ENCODE data around the gene C3orf80.
A peak's percentile ranks its signal among the peaks of the same experiment; 100 is the strongest.
"Not testable (repeated sequence)": the region's sequence is repeated elsewhere in the genome, so short reads cannot be mapped to it uniquely, and the experiment has no call there.

Gene C3orf80

DNA sequence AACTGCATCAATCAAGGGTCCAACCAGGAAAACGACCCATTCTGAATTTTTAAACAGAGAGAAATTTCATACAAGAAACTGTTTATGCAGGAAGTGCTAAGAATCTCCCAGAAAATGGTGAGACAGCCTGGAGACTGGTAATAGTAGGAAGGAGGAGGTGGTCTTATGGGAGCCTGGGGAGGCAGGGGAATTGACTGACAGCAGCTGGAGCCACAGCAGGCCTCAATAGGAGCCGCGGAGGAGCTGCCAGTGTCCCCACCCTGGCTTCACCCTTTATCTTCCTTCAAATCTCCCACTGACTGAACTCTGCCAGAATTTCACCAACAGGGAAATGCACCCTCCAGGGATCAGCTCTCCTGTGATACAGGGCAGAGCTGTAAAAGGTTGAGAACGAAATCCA, 7.5 kb upstream of the C3orf80 start:
- DNase-seq, result no peak

DNA sequence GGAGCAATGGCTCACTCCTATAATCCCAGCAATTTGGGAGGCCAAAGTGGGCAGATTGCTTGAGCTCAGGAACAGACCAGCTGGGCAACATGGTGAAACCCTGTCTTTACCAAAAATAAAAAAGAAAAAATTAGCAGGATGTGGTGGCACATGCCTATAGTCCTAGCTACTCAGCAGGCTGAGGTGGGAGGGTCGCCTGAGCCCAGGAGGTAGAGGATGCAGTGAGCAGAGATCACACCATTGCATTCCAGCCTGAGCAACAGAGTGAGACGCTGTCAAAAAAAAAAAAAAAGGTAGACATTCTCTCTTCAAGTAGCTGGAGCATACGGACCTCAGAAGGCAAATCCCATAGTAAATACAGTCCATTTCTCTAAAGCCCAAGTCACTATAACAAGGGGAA, 7.1 kb upstream of the C3orf80 start:
- DNase-seq, result no peak

DNA sequence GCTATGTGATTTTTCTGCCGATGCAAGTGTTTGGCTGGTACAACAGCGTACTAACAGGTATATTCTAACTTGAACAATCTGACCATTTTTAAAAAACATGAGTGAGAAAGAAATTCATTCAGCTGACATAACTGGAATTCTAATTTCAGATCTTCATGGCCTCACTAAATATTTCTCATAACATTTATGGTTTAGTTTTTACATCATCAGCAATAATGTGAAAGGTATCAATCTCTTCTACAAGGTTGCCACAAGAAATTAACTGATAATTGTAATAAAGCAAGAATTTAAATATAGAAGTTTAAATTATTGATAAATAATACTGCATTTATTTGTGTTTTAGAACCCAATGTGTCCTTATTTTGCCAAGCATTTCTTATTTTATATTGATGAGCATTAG, 5.2 kb upstream of the C3orf80 start:
- DNase-seq, result no peak

DNA sequence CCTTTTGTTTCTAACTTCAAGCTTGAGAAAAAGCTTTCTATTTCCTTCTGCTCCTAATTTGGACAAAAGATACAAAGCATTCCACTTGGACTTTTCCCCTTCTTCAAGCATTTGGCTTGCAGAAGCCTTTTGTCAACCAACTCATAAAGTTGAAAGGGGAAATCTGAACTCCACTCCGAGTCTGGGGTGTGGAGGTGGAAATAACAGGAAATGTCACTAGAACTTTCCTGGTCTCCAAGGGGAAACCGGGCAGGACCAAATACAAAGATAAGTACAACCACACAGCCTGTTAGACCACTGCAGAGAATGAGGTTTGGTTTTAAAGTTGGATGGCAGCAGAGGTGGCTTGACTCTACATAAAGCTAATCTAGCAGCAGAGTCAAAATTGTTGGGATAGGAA, 4.2 kb upstream of the C3orf80 start:
- DNase-seq, result no peak

DNA sequence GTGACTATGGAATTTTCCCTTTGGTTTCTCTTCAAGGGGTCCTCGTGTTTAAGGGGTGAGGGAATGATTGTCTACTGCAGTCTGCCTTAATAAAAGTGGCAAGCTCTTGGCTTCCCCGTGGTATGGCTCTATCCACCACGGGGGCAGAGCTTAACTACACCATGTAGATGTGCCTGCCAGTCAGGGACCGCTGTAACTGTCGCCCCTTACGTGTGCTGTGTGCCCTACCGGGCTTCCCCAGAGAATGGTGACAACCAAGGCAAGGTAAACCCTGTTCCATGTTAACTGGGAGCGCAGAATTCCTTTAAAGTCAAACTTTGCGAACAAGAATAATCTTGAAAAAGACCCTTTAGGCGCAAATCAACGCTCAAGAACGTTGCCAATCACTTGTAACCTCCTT, 966 bp upstream of the C3orf80 start:
- no peak for DNase-seq

DNA sequence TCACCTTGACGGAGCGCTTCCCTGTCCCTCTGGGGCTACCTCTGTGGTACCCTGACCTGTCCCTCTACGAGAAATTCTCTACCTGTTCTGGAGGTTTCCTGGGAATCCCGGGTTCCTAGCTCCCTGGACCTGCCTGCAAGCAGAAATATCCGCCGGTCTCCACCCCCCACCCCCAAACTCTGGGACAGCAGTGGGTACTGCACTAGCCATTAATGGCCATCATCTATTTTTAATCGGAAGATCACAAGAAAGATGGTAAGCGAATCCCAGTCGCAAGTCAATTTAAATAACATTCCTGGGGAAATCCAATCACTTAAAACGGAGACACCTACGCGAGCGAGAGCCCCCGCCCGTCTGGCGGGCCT, 429 bp upstream of the C3orf80 start:
- no peak for DNase-seq

DNA sequence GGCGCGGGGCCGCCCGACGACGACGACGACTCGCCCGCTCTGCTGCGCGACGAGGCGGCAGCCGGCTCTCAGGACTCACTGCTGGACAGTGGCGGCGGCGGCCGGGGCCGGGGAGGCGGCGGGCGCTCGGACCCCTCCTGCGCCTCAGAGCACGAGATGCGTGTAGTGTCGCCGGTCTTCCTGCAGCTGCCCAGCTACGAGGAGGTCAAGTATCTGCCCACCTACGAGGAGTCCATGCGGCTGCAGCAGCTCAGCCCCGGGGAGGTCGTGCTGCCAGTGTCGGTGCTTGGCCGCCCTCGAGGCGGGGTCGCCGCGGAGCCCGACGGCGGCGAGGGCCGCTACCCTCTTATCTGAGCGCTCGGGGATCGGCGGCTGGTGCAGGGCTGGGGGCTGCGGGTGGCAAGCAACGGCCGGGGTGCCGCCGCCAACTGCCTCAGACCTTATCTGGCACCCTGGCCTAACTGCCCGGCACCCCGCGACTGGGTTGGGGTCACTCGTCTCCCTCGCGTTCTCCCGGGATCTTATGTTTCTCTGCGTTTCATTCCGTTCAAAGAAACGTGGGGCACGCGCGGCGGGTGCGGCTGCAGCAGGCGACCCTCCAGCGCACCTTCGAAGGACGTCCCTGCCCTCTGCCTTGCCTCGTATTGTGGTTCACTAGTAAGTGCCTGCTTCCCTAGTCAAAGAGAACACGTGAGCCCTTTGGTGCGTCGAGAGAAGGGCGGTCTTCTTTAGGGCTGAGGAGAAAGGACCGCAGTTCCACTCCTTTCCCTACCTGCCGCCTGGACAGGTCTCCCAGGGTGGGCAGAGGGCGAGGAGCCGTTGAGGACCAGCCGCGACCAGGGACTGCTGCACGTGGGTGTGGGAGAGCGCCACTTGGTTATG, 1.0 kb downstream of the C3orf80 start:
- peak; percentile 18 for DNase-seq

DNA sequence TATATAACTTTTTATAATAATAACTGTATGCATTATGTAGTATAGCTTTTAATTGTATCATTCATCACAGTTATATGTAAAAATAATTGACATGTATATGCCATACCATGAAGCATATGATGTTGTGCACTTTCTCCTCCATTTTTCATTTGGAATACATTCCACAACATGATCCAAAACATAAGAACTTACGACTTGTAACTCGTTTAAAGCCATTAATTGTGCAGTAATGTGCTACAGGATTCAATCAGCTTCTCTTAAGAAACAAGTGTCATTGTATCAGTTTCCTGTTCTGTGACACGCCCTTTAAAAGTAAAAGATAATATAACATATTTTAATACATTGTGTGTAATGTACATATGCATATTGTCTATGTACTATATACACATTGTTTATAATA, 2.2 kb downstream of the C3orf80 start:
- no peak for DNase-seq

DNA sequence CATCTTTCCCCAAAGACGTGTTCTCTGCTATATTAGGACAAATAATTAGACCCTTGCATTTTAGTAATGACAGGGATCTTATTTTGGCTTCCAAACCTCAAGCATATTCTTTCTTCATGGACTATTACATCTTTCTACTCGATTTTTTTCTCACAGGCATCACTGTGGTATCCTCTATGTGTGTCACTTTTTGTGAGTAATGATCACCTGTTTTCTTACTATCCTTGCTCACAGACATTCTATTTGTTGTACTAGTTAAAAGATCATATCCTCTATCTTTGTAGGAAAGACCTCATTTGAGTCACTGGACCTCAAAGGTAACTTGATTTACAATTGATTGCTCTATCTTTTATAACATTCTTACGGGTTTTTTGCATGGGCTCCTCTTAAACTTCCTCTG, 6.8 kb downstream of the C3orf80 start:
- no peak for DNase-seq

DNA sequence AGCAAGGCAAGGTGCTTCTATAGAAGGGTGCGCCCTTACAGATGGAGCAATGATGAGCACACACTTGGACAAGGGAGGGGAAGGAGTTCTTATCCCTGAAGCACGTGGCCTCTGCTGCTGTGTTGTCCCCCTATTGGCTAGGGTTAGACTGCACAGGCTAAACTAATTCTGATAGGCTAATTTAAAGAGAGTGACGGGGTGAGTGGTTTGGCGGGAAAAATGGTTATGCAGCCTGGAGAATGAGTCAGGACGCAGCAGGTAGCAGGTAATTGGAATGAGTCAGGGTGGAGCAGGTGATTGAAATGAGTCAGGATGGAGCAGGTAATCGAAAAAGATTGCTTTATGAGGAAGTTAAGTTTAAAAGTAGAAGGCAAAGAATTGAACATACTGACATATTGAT, 15.5 kb downstream of the C3orf80 start:
- DNase-seq, result not testable (repeated sequence)

DNA sequence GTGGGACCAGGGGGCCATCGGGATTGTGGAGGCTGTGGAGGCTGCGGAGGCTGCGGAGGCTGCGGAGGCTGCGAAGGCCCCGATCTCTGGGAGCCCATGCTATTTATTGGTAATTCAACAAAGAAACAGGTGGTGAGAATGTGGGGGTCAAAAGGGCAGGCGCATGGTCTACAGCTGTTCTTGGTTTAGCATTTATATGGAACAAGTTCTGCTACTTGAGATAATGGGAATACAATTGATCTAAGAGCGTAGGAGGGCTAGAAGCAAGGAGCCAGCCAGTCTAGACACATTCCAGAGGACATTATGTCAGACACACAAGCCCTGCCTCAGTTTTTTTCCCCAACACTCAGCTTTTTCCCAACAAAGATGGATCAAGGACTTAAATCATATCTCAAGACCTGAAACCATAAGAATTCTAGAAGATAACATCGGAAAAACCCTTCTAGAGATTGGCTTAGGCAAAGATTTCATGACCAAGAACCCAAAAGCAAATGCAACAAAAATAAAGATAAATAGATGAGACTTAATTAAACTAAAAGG, 20.1 kb downstream of the C3orf80 start:
- DNase-seq, result no peak

DNA sequence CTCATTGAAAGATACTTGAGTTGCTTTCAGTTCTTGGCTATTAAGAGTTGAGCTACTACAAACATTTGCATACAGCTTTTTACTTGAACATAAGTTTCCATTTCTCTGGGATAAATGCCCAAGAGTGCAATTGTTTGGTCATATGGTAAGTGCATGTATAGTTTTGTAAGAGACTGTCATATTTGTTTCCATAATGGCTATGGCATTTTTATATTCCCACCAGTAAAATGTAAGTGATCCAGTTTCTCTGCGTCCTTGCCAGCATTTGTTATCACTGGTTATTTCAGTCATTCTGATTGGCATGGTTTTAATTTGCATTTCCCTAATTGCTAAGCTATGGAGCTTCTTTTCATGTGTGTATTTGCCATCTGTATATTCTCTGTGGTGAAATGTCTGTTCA, 22.5 kb downstream of the C3orf80 start:
- no peak for DNase-seq

DNA sequence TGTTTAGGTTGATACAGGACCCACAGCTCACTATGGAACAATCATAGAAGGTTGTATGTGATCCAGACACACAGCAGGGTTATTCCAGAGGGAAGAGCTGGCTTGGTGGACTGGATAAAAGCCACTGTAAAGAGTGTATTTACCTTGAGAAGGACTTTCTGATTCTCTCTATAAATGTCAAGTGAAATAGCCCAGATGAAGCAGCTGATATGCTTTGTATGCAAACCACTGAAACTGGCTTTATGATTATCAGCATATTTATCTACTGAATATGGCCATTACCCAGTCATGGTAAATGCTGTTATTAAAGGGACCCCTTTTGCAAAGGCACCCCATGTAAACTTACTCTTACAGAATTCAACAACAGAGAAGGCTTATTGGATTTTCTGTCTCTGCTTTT, 28.1 kb downstream of the C3orf80 start:
- DNase-seq, result no peak

DNA sequence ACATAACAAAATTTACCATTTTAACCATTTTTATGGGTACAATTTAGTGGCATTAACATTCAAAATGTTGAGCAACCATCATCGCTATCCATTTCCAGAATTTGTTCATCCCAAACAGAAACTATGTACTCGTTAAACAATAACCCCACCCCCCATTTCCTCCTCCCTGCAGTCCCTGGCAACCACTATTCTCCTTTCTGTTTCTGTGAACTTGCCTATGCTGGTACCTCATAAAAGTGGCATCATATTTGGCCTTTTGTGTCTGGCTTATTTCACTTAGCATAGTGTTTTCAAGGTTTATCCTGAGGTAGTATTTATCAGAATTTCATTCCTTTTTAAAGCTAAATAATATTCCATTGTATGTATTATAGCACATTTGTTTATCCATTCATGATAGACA, 32.4 kb downstream of the C3orf80 start:
- DNase-seq, result no peak

DNA sequence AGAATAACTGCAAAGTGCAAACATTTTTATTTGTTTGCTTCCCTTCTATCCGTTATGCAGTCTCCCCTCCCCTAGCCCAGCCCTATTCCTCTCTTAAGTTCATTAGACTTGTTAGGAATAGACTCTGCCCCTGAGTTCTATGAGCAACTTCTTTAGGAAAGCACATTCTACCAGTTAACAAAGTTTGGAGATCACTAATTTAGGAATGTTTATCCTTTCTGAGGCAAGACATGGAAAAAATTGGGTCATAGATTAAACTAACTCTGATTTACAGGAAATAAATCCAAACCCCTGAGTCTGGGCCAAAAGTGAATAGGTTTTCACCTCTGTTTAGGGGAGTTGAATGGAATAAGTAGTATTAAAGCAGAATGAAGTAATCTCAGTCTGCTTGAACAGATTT, 34.4 kb downstream of the C3orf80 start:
- no peak for DNase-seq

DNA sequence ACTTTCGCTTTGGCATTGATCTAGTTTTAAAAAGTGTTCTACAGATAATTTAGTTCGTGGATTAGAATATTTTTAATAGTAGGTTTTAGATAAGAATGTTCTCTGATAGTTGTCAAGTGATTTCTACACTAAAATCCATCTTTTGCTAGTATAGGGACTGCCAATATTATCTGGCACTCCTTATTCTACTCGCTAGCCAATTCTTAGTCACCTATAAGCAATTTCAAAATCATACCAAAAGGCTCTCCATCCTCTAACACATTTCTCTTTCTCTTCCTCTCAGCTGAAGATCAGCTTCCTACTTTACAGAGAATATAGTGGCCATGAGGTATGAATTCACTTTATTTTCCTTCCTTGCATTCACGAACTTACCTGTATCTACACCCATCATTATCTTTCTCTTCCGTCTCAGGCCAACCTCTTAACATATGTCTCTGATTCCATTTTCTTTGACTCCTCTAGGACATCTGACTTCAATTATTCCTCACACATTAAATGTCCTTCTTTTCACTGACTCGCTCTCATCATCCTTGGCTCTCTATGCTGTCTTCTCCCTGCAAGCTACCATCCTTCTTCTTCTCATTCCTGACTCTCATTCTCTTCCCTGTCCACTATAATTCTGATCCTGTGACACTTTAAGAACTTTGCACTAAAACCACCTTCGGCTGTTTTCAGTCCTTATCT, 35.5 kb downstream of the C3orf80 start:
- DNase-seq, result no peak

DNA sequence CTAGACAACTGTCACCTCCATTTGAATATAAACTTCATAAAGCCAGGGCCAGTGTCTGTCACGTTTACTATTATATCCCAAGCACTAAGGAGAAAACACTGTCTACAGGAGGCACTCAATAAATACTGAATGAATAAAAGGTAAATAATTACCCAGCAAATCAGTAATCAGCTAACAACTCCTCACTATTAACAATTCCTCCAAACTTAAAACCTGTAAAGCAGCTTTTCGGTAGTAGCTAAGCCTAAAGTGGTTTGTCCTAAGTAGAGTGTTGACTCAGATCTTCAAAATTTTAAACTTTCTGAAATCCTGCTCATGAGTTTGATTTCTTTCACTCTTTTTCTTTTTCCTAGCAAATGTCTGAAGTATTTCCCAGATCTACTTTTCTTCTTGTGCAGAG, 39.9 kb downstream of the C3orf80 start:
- DNase-seq, result no peak
